Panc1 (cell line): ENCODE data around the gene POLE.

ENCODE experiments used
- POLR2AphosphoS5 ChIP-seq: IDR thresholded peaks from 2 replicates; pipeline ENCODE4 v1.6.1; 2012; ENCODE audit warnings: mild to moderate bottlenecking, low read depth, low read length, moderate library complexity
- TF ChIP-seq, protein P1 (sequence below): fragments of 450-650 bp; IDR thresholded peaks from 2 replicates; pipeline ENCODE4 v1.5.1; 2017; ENCODE audit warnings: mild to moderate bottlenecking

DNA sequence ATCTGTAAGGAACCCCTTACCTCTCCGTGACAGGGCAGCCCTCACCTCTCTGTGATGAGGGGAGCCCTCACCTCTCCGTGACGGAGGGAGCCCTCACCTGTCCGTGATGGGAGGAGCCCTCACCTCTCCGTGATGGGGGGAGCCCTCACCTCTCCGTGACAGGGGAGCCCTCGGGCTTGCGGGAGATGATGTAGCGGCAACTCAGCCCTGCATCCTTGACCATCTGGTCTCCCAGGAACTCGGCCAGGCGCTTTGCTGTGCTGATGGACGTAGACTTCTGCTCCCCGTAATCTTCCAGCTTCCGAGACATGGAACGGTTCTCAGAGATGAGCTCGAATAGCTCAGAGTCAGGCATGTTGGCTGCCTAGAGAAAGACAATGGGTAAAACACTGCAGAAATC lies 28.0 kb downstream of the POLE start:
- TF ChIP-seq, protein P1, sequence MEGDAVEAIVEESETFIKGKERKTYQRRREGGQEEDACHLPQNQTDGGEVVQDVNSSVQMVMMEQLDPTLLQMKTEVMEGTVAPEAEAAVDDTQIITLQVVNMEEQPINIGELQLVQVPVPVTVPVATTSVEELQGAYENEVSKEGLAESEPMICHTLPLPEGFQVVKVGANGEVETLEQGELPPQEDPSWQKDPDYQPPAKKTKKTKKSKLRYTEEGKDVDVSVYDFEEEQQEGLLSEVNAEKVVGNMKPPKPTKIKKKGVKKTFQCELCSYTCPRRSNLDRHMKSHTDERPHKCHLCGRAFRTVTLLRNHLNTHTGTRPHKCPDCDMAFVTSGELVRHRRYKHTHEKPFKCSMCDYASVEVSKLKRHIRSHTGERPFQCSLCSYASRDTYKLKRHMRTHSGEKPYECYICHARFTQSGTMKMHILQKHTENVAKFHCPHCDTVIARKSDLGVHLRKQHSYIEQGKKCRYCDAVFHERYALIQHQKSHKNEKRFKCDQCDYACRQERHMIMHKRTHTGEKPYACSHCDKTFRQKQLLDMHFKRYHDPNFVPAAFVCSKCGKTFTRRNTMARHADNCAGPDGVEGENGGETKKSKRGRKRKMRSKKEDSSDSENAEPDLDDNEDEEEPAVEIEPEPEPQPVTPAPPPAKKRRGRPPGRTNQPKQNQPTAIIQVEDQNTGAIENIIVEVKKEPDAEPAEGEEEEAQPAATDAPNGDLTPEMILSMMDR, result no peak
- no peak for TF ChIP-seq POLR2AphosphoS5
